SH-SY5Y (cell line): ENCODE results near the gene TPPP2.

Experiments used
- GATA2 ChIP-seq: IDR thresholded peaks from 2 replicates; pipeline ENCODE4 v1.6.1; 2011; ENCODE audit warnings: mild to moderate bottlenecking, low read depth, low read length
- GATA3 ChIP-seq: IDR thresholded peaks from 2 replicates; pipeline ENCODE4 v1.6.1; 2011; ENCODE audit warnings: low read depth, mild to moderate bottlenecking, low read length, moderate library complexity

DNA sequence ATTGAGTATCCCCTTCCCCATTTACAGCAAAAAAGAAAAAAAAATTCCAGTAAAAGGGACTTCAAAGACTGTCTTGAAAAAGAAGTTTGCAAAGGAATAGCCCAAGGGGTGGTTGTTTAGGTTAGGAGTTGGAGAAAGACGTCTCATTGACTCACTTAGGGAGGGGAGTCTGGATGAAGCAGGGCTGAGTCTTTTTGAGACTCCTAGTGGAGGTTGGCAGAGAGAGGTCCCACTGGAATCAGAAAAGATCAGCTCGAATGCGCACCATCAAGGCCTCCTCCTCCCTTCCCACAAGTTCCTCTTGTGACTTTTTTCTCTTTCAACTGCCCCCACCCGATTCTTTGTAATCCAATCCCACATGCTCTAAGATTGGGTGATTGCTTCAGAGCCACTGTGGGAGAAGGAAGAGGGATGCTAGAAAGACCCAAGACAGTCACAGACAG, 42.0 kb downstream of the TPPP2 start:
- TF ChIP-seq GATA2 (no peak), GATA3 (no peak)
